ENCODE data around the gene CTXND2. TPM values are rescaled to one million over a fixed set of nuclear protein-coding genes. Genes with fewer than 3 reads are reported as not detected.
A peak's percentile ranks its signal among the peaks of the same experiment; 100 is the strongest.
"Not testable (repeated sequence)": the region's sequence is repeated elsewhere in the genome, so short reads cannot be mapped to it uniquely, and the experiment has no call there.

The CTXND2 gene
- polyA plus RNA-seq: not detected

DNA sequence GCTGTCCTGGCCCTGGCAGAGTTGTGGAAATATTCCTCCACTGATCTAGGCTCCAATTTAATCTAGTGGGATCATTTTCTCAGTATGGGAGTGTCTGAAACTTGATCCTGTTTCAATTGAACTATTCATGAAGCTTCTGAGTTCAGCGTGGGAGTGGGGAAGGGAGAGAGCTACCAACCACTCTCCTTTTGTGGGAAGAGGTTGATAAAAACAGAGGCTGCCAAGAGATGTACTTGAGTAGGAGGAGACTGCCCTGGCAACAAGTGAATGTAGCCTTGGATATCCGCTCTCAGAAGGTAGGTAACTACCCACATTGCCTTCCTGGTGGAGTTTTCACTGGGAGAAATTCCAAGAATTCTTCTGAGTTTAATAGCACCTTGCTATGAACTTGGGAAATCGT is at the start of gene CTXND2:
CTXND2 (plus strand) TSS at position 119 of the 400 bp plus-strand sequence. CDS start 25,179 bp downstream, outside the sequence.
- no peaks in the 10 kb centered on the region for H3K27me3 Mint-ChIP-seq
- H3K4me3 Mint-ChIP-seq: no peak within 1 kb of the TSS
- no peaks in the 10 kb centered on the region for H3K9me3 Mint-ChIP-seq
- H3K36me3 Mint-ChIP-seq: no peaks in the 10 kb centered on the region
- H3K4me1 Mint-ChIP-seq: peaks cover 19 to 29% (median 21%) of the 10 kb centered on the region in 3 donors
- H3K27ac Mint-ChIP-seq: peak within 1 kb of the TSS in 1 of 3 donors; percentile 73

DNA sequence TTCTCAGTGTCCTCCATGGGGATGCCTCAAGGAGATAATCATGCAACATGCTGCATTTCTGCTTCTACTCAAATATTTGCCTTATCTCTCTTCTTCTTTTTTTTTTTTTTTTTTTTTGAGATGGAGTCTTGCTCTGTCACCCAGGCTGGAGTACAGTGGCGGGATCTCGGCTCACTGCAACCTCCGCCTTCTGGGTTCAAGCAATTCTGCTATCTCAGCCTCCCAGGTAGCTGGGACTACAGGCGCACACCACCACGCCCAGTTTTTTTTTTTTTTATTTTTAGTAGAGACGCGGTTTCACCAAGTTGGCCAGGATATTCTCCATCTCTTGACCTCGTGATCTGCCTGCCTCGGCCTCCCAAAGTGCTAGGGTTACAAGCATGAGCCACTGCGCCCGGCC is 46.1 kb upstream of the CTXND2 start:
- not testable (repeated sequence) for H3K4me1 Mint-ChIP-seq, H3K9me3 Mint-ChIP-seq, H3K27me3 Mint-ChIP-seq, H3K27ac Mint-ChIP-seq, H3K4me3 Mint-ChIP-seq
- peaks cover 11% of the 10 kb centered on the region for H3K36me3 Mint-ChIP-seq

DNA sequence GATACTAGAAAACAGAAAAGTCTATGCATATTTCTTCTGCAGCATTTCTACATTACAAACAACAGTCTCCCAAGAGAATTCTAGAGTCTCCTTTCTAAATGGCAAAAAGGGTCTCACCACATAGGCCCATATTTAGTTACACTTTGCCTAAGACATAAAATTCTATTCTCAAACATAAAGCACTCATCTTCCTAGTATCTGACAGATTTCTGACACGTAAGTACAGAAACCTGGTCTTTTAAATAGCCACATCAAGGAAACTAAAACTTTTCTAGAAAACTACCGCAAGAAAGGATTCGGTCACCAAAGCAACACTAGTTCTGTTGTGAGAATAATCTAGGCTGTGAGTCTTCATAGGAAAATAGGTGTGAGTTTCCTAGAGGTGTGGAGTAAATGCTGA is 45.3 kb upstream of the CTXND2 start:
- Mint-ChIP-seq H3K9me3 (no peaks in the 10 kb centered on the region), H3K36me3 (peaks cover 6% of the 10 kb centered on the region), H3K4me1 (peaks cover 0 to 5% (median 3%) of the 10 kb centered on the region in 3 donors), H3K27ac (peak overlapping the region in 1 of 3 donors; percentile 12), H3K4me3 (no peak overlapping the region), H3K27me3 (no peaks in the 10 kb centered on the region)

DNA sequence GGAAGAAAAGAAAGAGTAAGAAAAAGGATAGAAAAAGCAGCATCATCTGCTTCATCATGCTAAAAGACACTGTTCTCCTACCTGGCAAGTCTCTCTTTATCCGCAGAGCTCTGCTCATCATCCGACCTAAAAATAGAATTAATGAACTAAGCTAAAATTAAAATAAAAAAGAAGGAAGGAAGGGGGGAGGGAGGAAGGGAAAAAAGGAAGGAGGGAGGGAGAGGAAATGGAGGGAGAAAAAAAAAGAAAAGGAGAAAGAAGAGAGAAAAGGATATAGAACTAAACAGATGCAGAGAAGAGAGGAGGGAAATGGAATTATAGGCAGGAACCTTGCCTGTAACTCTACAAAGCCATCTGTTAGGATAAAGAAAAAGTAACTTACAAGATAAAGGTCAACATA is 44.6 kb upstream of the CTXND2 start:
- no peak overlapping the region for H3K27ac Mint-ChIP-seq
- no peaks in the 10 kb centered on the region for H3K9me3 Mint-ChIP-seq
- peaks cover 7% of the 10 kb centered on the region for H3K36me3 Mint-ChIP-seq
- peaks cover 0 to 5% (median 3%) of the 10 kb centered on the region in 3 donors for H3K4me1 Mint-ChIP-seq
- no peaks in the 10 kb centered on the region for H3K27me3 Mint-ChIP-seq
- H3K4me3 Mint-ChIP-seq: no peak overlapping the region

DNA sequence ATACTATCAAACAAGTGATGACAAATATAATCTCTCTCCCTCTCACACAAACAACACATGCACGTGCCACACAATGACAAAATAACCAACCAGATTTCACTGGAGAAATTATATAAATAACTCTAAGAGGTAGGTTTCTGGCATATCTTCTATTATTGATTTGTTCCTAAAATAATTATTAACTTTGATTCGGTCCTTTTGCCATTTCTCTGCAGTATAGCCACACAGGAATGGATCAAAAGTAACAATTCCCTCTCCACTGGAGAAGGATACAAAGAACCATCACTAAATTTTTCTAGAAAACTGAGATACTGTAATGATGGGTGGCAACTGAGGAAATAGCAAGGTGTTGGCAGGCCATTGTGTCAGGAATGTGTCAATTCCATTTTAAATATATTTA is 44.0 kb upstream of the CTXND2 start:
- Mint-ChIP-seq H3K4me3 (no peak overlapping the region), H3K36me3 (peaks cover 3% of the 10 kb centered on the region), H3K27ac (no peak overlapping the region), H3K27me3 (no peaks in the 10 kb centered on the region), H3K4me1 (peaks cover 0 to 6% (median 3%) of the 10 kb centered on the region in 3 donors), H3K9me3 (no peaks in the 10 kb centered on the region)

DNA sequence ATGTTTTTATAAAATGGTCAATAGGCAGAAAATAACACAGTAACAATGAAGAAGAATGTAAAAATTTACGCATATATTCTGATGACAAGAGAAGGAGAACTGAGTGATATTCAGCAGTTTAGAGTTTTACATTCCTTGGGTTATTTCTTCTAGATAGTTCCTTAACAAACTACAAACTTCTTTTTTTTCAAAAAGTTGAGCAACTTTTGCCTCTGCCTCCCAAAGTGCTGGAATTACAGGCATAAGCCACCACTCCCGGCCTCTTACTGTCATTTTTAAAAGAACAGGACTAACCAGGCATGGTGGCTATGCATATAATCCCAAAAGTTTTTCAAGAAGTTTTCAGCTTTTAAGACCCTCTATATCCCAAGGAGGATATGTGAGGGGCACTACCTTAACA is 43.5 kb upstream of the CTXND2 start:
- Mint-ChIP-seq H3K27me3 (no peaks in the 10 kb centered on the region), H3K4me3 (no peak overlapping the region), H3K36me3 (peaks cover 3% of the 10 kb centered on the region), H3K27ac (no peak overlapping the region), H3K4me1 (peaks cover 0 to 6% (median 3%) of the 10 kb centered on the region in 3 donors), H3K9me3 (no peaks in the 10 kb centered on the region)

DNA sequence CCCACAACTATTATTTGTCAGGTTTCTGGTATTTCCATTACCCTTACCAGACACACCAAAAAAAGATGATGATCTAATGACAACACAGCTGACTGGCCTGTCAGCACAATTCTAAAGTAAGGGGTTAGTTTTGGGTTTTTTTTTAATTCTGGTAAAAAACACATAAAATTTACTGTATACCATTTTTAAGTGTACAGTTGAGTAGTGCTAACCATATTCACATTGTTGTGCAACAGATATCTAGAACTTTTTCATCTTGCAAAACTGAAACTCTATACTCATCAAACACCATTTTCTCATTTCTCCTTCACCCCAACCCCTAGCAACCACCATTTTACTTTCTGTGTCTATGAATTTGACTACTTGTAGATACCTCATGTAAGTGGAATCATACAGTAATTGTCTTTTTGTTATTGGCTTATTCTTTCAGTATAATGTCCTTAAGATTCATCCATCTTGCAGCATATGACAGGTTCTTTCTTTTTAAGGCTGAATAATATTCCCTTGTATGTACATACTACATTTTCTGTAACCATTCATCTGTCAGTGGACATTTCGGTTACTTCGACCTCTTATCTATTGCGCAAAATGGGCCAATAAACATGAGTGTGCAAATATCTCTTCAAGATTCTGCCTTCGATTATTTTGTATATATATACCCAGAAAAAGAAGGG is 40.3 kb upstream of the CTXND2 start:
- H3K27ac Mint-ChIP-seq: no peak overlapping the region
- no peak overlapping the region for H3K4me3 Mint-ChIP-seq
- H3K9me3 Mint-ChIP-seq: no peaks in the 10 kb centered on the region
- H3K36me3 Mint-ChIP-seq: peaks cover 3% of the 10 kb centered on the region
- peaks cover 0 to 6% (median 2%) of the 10 kb centered on the region in 3 donors for H3K4me1 Mint-ChIP-seq
- no peaks in the 10 kb centered on the region for H3K27me3 Mint-ChIP-seq

DNA sequence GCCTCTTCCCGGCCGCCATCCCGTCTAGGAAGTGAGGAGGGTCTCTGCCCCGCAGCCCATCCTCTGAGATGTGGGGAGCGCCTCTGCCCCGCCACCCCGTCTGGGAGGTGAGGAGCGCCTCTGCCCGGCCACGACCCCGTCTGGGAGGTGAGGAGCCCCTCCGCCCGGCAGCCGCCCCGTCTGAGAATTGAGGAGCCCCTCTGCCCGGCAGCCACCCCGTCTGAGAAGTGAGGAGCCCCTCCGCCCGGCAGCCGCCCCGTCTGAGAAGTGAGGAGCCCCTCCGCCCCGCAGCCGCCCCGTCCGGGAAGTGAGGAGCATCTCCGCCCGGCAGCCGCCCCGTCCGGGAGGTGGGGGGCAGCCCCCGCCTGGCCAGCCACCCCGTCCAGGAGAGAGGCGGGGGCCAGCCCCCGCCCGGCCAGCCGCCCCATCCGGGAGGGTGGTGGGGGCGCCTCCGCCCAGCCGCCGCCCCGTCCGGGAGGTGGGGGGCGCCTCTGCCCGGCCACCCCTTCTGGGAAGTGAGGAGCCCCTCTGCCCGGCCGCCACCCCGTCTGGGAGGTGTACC is 36.1 kb upstream of the CTXND2 start:
- not testable (repeated sequence) for H3K27ac Mint-ChIP-seq, H3K4me3 Mint-ChIP-seq, H3K9me3 Mint-ChIP-seq, H3K27me3 Mint-ChIP-seq
- peaks cover 5 to 17% (median 16%) of the 10 kb centered on the region in 3 donors for H3K4me1 Mint-ChIP-seq
- H3K36me3 Mint-ChIP-seq: peaks cover 14% of the 10 kb centered on the region

DNA sequence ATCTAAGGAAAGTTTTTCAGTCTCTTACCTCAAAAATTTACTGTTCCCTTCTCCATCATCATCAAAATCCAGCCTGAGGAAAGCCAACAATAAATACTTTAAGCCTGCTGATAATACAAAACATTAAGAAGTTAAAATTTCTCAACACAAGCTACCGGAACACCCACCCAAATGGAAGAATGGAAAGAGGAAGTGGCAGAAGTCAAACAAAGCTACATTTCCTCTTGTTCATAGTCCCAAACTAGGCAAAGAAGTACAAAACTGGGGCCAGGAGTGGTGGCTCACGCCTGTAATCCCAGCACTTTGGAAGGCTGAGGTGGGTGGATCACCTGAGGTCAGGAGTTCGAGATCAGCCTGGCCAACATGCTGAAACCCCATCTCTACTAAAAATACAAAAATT is 34.2 kb upstream of the CTXND2 start:
- Mint-ChIP-seq H3K27ac (peak overlapping the region in 1 of 3 donors; percentile 7), H3K4me3 (peak overlapping the region in 2 of 4 donors; percentile 64 to 85), H3K36me3 (peaks cover 10% of the 10 kb centered on the region), H3K4me1 (peaks cover 4 to 17% (median 16%) of the 10 kb centered on the region in 3 donors)
- H3K27me3 Mint-ChIP-seq, H3K9me3 Mint-ChIP-seq: not testable (repeated sequence)

DNA sequence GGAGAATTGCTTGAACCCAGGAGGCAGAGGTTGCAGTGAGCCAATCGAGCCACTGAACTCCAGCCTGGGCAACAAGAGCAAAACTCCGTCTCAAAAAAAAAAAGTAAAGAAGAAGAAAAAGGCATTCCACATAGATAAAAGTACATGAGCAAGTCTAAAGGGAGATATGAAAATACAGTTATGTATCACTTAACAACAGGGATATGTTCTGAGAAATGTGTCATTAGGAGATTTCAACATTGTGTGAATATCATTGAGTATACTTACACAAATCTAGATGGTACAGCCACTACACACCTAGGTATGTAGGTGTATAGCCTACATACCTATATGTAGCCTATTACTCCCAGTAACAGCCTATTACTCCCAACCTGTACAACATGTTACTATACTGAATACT is 23.2 kb upstream of the CTXND2 start:
- Mint-ChIP-seq H3K4me1 (peaks cover 10 to 13% (median 10%) of the 10 kb centered on the region in 3 donors), H3K27ac (no peak overlapping the region), H3K9me3 (peaks cover 0 to 3% (median 0%) of the 10 kb centered on the region in 3 donors), H3K27me3 (no peaks in the 10 kb centered on the region), H3K36me3 (peaks cover 3% of the 10 kb centered on the region), H3K4me3 (no peak overlapping the region)

DNA sequence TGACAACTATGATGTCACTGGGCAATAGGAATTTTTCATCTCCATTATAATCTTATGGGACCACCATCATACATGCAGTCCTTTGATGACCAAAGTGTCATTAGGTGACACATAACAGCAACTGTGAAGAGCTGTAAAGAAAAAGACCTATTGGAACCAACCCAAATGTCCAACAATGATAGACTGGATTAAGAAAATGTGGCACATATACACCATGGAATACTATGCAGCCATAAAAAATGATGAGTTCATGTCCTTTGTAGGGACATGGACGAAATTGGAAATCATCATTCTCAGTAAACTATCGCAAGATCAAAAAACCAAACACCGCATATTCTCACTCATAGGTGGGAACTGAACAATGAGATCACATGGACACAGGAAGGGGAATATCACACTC is 22.7 kb upstream of the CTXND2 start:
- H3K27ac Mint-ChIP-seq, H3K36me3 Mint-ChIP-seq, H3K4me3 Mint-ChIP-seq, H3K27me3 Mint-ChIP-seq, H3K9me3 Mint-ChIP-seq: not testable (repeated sequence)
- peaks cover 10 to 13% (median 10%) of the 10 kb centered on the region in 3 donors for H3K4me1 Mint-ChIP-seq

DNA sequence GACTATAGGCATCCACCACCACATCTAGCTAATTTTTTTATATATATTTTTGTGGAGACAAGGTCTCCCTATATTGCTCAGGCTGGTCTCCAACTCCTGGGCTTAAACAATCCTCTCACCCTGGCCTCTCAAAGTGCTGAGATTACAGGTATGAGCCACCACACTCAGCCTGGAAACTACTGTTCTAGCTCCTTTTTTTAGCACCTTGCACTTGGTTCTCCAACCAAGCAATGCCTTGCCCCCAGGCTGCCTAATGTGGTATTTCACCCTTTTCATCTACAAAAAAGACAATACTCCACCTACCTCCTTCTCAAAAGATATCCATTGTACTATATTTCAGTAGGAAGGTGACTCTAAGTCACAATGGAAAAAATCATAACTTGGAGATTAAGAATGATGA is 17.3 kb upstream of the CTXND2 start:
- Mint-ChIP-seq H3K27ac (no peak overlapping the region), H3K4me3 (no peak overlapping the region), H3K9me3 (peaks cover 0 to 3% (median 0%) of the 10 kb centered on the region in 3 donors), H3K27me3 (no peaks in the 10 kb centered on the region), H3K4me1 (peaks cover 20 to 21% (median 21%) of the 10 kb centered on the region in 3 donors), H3K36me3 (peaks cover 4% of the 10 kb centered on the region)

DNA sequence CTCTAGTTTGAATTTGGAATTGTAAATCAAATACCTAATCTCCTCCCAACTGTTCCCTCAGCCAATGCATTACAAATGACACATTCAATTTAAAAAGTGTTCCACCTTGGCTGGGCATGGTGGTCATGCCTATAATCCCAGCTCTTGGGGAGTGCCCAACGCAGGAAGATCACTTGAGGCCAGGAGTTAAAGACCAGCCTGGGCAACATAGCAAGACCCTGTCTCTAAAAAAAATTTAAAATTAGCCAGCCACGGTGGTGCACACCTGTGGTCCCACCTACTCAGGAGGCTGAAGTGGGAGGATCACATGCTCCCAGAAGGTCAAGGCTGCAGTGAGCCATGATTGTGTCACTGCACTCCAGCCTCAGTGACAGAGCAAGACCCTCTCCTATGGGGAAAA is 14.4 kb upstream of the CTXND2 start:
- peaks cover 4% of the 10 kb centered on the region for H3K36me3 Mint-ChIP-seq
- H3K4me3 Mint-ChIP-seq: peak overlapping the region in 1 of 4 donors; percentile 70
- H3K27me3 Mint-ChIP-seq: no peaks in the 10 kb centered on the region
- H3K9me3 Mint-ChIP-seq: peaks cover 0 to 3% (median 0%) of the 10 kb centered on the region in 3 donors
- H3K27ac Mint-ChIP-seq: peak overlapping the region in 1 of 3 donors; percentile 48
- H3K4me1 Mint-ChIP-seq: peaks cover 28 to 32% (median 30%) of the 10 kb centered on the region in 3 donors

DNA sequence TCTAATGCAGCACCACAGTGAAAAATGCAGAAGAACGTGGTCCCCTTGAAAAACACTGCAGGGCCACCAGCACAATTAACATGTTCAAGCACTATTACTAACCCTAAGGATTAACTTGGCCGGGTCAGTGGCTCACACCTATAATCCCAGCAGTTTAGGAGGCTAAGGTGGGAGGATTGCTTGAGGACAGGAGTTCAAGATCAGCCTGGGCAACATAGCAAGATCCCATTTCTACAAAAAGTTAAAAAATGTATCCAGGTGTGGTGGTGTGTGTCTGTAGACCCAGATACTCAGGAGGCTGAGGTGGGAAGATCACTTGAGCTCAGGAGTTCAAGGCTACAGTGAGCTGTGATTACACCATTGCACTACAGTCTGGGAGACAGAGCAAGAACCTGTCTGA is 13.4 kb upstream of the CTXND2 start:
- Mint-ChIP-seq H3K27ac (peak overlapping the region in 1 of 3 donors; percentile 48), H3K27me3 (no peaks in the 10 kb centered on the region), H3K9me3 (no peaks in the 10 kb centered on the region), H3K36me3 (peaks cover 2% of the 10 kb centered on the region), H3K4me3 (no peak overlapping the region), H3K4me1 (peaks cover 22 to 27% (median 23%) of the 10 kb centered on the region in 3 donors)

DNA sequence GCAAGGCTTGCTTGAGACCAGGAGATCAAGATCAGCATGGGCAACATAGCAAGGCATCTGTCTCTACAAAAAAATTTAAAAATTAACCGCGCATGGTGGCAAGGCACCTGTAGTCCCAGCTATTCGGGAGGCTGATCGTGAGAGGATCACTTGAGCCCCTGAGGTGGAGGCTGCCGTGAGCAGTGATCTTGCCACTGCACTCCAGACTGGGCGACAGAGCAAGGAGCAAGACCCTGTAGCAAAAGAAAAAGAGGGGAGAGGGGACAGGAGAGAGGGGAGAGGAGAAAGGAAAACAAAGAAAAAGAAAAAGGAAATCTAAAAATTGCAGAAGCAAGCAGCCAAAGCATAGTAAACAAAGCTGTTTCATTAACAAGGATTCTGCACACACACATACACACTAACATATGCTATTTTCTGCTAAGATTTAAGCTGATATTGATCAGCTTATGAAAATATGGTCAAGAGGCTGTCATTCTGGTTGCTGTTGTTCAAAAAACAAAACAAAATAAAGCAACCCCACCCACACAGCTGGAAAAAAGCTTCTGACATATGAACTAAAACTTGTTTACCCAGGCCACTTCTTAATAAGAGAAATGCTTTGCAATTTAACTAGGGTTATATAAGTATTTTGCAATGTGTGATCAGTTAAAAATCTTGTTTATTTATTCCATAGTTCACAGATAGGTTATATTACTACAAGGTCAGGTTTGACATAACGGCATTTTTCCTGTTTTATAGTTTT is 12.3 kb upstream of the CTXND2 start:
- H3K4me3 Mint-ChIP-seq: peak overlapping the region; percentile 87 to 98 (median 94)
- H3K36me3 Mint-ChIP-seq: peaks cover 2% of the 10 kb centered on the region
- H3K27ac Mint-ChIP-seq: peak overlapping the region; percentile 66 to 98 (median 83)
- H3K4me1 Mint-ChIP-seq: peaks cover 21 to 27% (median 23%) of the 10 kb centered on the region in 3 donors
- H3K9me3 Mint-ChIP-seq: no peaks in the 10 kb centered on the region
- H3K27me3 Mint-ChIP-seq: no peaks in the 10 kb centered on the region
